Stomach (tissue), 4 donors: ENCODE measurements around the gene PADI3.

ENCODE experiments used
- CTCF ChIP-seq, 7 experiments: fragments of 450-650 bp in 4 of 7; fragments of 200-600 bp in 3 of 7; sonication (generic) in 3 of 7; IDR thresholded peaks; one replicate each; pipeline ENCODE4 v1.5.1; 2016 to 2019; ENCODE audit warnings: antibody characterized with exemption in 7 of 7, control low read depth in 2 of 7, mild to moderate bottlenecking in 1 of 7
- POLR2A ChIP-seq, 4 donors: fragments of 450-650 bp; IDR thresholded peaks; one replicate each; pipeline ENCODE4 v1.6.1; 2016; ENCODE audit warnings: antibody characterized with exemption in 4 of 4, control low read depth in 2 of 4, mild to moderate bottlenecking in 1 of 4, moderate library complexity in 1 of 4

GRCh38 chr1:17315542-17316130 is 66.7 kb downstream of the PADI3 start:
- no peak for TF ChIP-seq CTCF (IDR thresholded peaks at IDR 0.05)
- no peak for TF ChIP-seq POLR2A (IDR thresholded peaks at IDR 0.05)
